ENCODE data around the gene CDK5RAP1. TPM values are rescaled to one million over a fixed set of nuclear protein-coding genes. Genes with fewer than 3 reads are reported as not detected.

CDK5RAP1 gene
- polyA plus RNA-seq, 3 donors = 24.4 to 65.0 (median 25.5) TPM

DNA sequence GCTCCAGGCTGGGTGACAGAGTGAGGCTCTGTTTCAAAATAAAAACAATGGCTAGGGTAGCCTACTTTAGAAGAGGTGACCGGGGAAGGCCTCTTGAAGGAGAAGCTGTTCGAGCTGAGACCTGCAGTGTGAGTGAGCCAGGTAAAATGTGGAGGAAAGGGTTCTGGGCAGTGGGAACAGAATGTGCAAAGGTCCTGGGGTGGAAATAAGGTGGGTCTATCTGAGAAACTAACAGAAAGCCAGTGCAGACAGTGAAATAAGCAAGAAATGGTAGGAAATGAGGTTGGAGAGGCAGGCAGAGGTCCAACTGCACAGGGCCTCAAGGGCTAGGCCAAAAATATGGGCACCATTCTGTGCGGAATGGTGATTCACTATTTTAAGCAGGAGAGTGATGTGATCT lies 64.9 kb downstream of the CDK5RAP1 start:
- Histone ChIP-seq H3K9me3 (replicated peaks in 1 of 2; ENCODE audit: control insufficient read depth in 1 of 2, insufficient read depth in 1 of 2, low read length in 2 of 2) (no peaks in the 10 kb centered on the region), H4K20me1 (ENCODE audit: insufficient read depth, low read length) (no peaks in the 10 kb centered on the region), H3K27me3 (ENCODE audit: control insufficient read depth in 2 of 2, insufficient read depth in 2 of 2, low read length in 2 of 2) (no peaks in the 10 kb centered on the region), H3K36me3 (replicated peaks in 1 of 2; ENCODE audit: control insufficient read depth in 1 of 2, insufficient read depth in 2 of 2, low read length in 2 of 2) (no peaks in the 10 kb centered on the region), H3K79me2 (ENCODE audit: insufficient read depth, low read length) (no peaks in the 10 kb centered on the region), H3K4me1 (ENCODE audit: control insufficient read depth in 1 of 2, insufficient read depth in 2 of 2, low read length in 2 of 2) (no peaks in the 10 kb centered on the region), H3K27ac (ENCODE audit: low read depth in 1 of 2, low read length in 2 of 2) (no peak overlapping the region), H3K9ac (ENCODE audit: insufficient read depth, low read length, poor library complexity, severe bottlenecking) (no peak overlapping the region), H3K4me2 (replicated peaks; ENCODE audit: extremely low read depth, low read length, poor library complexity, severe bottlenecking) (no peak overlapping the region), H2AFZ (ENCODE audit: insufficient read depth, low read depth, low read length, poor library complexity, severe bottlenecking) (no peak overlapping the region), H3K4me3 (replicated peaks in 1 of 3; ENCODE audit: low read depth in 2 of 3, low read length in 3 of 3) (no peak overlapping the region)
- 98% methylated on average over 3 of the region's 3 CpGs for WGBS (ENCODE audit: insufficient coverage)
- Mint-ChIP-seq H3K27me3 (ENCODE audit: low read depth in 3 of 3) (peaks cover 5 to 10% (median 5%) of the 10 kb centered on the region in 3 donors), H3K9me3 (peaks cover 0 to 1% (median 0%) of the 10 kb centered on the region in 7 donors), H3K36me3 (no peaks in the 10 kb centered on the region), H3K27ac (no peak overlapping the region), H3K4me1 (no peaks in the 10 kb centered on the region), H3K4me3 (no peak overlapping the region)
- intact Hi-C loops (cut with micrococcal nuclease) = no loop called here
- no peak for DNase-seq
- TF ChIP-seq, protein P1, sequence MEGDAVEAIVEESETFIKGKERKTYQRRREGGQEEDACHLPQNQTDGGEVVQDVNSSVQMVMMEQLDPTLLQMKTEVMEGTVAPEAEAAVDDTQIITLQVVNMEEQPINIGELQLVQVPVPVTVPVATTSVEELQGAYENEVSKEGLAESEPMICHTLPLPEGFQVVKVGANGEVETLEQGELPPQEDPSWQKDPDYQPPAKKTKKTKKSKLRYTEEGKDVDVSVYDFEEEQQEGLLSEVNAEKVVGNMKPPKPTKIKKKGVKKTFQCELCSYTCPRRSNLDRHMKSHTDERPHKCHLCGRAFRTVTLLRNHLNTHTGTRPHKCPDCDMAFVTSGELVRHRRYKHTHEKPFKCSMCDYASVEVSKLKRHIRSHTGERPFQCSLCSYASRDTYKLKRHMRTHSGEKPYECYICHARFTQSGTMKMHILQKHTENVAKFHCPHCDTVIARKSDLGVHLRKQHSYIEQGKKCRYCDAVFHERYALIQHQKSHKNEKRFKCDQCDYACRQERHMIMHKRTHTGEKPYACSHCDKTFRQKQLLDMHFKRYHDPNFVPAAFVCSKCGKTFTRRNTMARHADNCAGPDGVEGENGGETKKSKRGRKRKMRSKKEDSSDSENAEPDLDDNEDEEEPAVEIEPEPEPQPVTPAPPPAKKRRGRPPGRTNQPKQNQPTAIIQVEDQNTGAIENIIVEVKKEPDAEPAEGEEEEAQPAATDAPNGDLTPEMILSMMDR (IDR thresholded peaks at IDR 0.05) = no peak

DNA sequence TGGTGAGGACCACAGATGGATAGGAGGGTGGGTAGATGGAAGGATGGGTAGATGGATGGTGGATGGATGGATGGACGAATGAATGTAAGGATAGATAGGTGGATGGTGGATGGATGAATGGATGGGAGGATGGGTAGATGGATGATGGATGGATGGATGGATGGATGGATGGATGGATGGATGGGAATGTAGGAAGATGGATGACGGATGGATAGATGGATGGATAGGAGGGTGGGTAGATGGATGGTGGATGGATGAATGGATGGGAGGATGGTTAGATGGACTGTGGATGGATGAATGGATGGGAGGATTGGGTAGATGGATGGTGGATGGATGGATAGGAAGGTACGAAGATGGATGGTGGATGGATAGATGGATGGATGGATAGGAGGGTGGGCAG lies 67.2 kb downstream of the CDK5RAP1 start:
- WGBS (ENCODE audit: insufficient coverage) = 59% methylated on average over 2 of the region's 3 CpGs
- H3K27ac Mint-ChIP-seq = no peak overlapping the region
- Histone ChIP-seq H3K79me2 (ENCODE audit: insufficient read depth, low read length) (no peaks in the 10 kb centered on the region), H3K27me3 (ENCODE audit: control insufficient read depth in 2 of 2, insufficient read depth in 2 of 2, low read length in 2 of 2) (no peaks in the 10 kb centered on the region), H3K4me3 (replicated peaks in 1 of 3; ENCODE audit: low read depth in 2 of 3, low read length in 3 of 3) (no peak overlapping the region), H3K4me1 (ENCODE audit: control insufficient read depth in 1 of 2, insufficient read depth in 2 of 2, low read length in 2 of 2) (no peaks in the 10 kb centered on the region), H3K9me3 (replicated peaks in 1 of 2; ENCODE audit: control insufficient read depth in 1 of 2, insufficient read depth in 1 of 2, low read length in 2 of 2) (no peaks in the 10 kb centered on the region), H3K27ac (ENCODE audit: low read depth in 1 of 2, low read length in 2 of 2) (no peak overlapping the region), H2AFZ (ENCODE audit: insufficient read depth, low read depth, low read length, poor library complexity, severe bottlenecking) (no peak overlapping the region), H3K4me2 (replicated peaks; ENCODE audit: extremely low read depth, low read length, poor library complexity, severe bottlenecking) (no peak overlapping the region), H3K36me3 (replicated peaks in 1 of 2; ENCODE audit: control insufficient read depth in 1 of 2, insufficient read depth in 2 of 2, low read length in 2 of 2) (no peaks in the 10 kb centered on the region), H3K9ac (ENCODE audit: insufficient read depth, low read length, poor library complexity, severe bottlenecking) (no peak overlapping the region), H4K20me1 (ENCODE audit: insufficient read depth, low read length) (no peaks in the 10 kb centered on the region)
- no peaks in the 10 kb centered on the region for H3K36me3 Mint-ChIP-seq
- H3K27me3 Mint-ChIP-seq (ENCODE audit: low read depth in 3 of 3) = peaks cover 4 to 12% (median 9%) of the 10 kb centered on the region in 3 donors
- intact Hi-C loops (cut with micrococcal nuclease) = no loop called here
- no peaks in the 10 kb centered on the region for H3K4me1 Mint-ChIP-seq
- TF ChIP-seq, protein P1 (IDR thresholded peaks at IDR 0.05) = no peak
- DNase-seq = no peak
- peaks cover 0 to 1% (median 0%) of the 10 kb centered on the region in 7 donors for H3K9me3 Mint-ChIP-seq
- no peak overlapping the region for H3K4me3 Mint-ChIP-seq
